ENCODE measurements around the gene GRHL1. TPM values are rescaled to one million over a fixed set of nuclear protein-coding genes. Genes with fewer than 3 reads are reported as not detected.

GRHL1 gene
- total and polyA plus RNA-seq, 7 experiments from 2014 or later: 0.19 to 1.3 (median 0.48) TPM; not detected in 1

DNA sequence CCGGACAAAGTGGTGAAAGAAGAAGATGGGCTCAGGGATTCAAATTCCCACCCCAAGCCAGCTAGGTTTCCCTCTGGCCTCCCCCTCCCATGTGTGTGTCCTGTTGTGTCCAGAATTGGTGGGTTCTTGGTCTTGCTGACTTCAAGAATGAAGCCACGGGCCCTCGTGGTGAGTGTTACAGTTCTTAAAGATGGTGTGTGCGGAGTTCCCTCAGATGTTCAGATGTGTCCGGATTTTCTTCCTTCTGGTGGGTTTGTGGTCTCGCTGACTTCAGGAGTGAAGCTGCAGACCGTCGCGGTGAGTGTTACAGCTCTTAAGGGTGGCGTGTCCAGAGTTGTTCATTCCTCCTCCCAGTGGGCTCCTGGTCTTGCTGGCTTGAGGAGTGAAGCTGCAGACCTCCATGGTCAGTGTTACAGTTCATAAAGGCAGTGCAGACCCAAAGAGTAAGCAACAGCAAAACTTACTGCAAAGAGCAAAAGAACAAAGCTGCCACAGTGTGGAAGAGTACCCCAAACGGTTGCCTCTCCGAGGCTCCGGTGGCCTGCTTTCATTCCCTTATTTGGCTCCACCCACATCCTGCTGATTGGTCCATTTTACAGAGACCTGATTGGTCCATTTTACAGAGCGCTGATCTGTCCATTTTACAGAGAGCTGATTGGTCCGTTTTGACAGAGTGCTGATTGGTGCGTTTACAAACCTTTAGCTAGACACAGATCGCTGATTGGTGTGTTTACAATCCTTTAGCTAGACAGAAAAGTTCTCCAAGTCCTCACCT is 54.2 kb downstream of the GRHL1 start:
- H3K36me3 ChIP-seq (ENCODE audit: control insufficient read depth in 2 of 3, insufficient read depth in 3 of 3, low read length in 3 of 3): no peaks in the 10 kb centered on the region
- no peak overlapping the region for H3K4me3 ChIP-seq (ENCODE audit: low read length)
- Mint-ChIP-seq H3K27ac (no peak overlapping the region), H3K4me1 (peaks cover 0 to 4% (median 0%) of the 10 kb centered on the region in 7 donors), H3K4me3 (no peak overlapping the region), H3K36me3 (no peaks in the 10 kb centered on the region), H3K9me3 (no peaks in the 10 kb centered on the region), H3K27me3 (peaks cover 7 to 27% (median 11%) of the 10 kb centered on the region in 5 donors)
- CTCF ChIA-PET: interaction anchor here (0.8 to 0.9 kb wide), 2 partner anchors 21 to 40 kb away, joined by 3 read pairs; no protein-coding TSS in a partner anchor
- ATAC-seq: no peak
- no peaks in the 10 kb centered on the region for H3K27me3 ChIP-seq (ENCODE audit: control insufficient read depth in 2 of 2, insufficient read depth in 2 of 2, low read length in 2 of 2)
- intact Hi-C loops (cut with micrococcal nuclease): no loop called here
- H3K27ac ChIP-seq (ENCODE audit: low read depth, low read length): no peak overlapping the region
- POLR2A ChIA-PET: no interaction called here
- DNase-seq: no peak
- no peaks in the 10 kb centered on the region for H3K9me3 ChIP-seq (ENCODE audit: control insufficient read depth in 2 of 3, low read length in 3 of 3)
- H3K4me1 ChIP-seq (ENCODE audit: control insufficient read depth in 2 of 2, insufficient read depth in 2 of 2, low read length in 2 of 2): no peaks in the 10 kb centered on the region

DNA sequence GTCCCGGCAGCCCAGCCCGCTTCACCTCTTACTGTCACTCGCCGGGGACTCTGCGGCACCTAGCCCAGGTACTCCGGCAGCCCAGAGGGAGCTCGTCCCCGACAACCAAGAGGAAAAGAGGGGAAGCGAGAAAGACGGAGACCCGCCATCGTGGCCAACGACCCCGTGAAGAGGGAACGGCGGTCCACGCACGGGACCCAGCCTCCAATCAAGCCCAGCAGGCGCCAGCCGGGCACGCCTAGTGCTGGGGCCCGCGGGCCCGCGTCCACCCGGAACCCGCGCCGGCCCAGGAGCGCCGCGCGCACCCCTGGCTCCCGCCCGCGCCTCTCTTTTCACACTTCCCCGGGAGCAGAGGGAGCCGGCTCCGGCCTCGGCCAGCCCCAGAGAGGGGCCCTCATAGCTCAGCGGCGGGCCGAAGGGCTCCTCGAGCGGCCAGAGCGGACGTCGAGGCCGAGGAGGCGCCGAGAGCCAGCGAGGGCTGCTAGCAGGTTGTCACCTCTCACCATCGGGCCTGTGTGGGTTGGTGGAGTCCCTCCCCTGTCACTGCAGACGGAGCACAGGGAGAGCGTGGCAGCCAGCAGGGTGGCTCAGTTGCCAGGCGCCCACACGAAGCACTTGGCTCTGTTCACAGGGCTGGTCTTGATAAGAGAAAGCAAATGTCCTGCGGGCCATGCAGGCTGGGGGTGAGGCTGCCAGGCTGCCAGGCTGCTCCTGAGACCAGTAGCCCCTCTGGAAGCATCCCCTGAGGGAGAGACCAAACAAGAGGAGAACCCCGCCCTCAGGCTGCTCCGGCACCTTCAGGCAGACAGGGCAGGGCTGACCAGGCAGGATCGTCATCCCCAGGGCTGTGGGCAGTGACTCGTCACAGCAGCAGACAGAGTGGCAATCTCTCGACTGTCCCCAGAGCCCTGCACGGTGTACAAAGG is 55.0 kb downstream of the GRHL1 start:
- ATAC-seq: peak; percentile 41
- POLR2A ChIA-PET: no interaction called here
- intact Hi-C loops (cut with micrococcal nuclease): no loop called here

DNA sequence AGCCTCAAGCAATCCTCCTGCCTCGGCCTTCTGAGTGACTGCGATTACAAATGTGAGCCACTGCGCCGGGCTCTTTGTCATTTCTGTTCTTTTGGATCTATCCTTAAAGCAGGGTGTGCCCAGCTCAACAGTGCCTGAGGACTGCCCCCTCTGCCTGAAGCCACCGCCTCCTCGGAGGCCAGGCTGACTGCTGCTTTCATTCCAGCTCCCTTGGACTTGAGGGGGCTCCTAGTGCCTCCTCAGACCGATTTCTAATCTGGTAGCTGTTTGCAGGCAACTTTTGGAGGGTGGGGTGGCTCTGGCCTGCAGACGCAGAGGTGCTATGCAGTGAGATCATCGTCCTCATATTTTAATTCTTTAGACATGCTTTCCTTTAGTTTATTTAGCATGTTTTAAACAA is 55.9 kb downstream of the GRHL1 start:
- no peak for ATAC-seq
- no peak for DNase-seq
- Mint-ChIP-seq H3K27me3 (peaks cover 5 to 27% (median 11%) of the 10 kb centered on the region in 5 donors), H3K36me3 (no peaks in the 10 kb centered on the region), H3K27ac (no peak overlapping the region), H3K9me3 (no peaks in the 10 kb centered on the region), H3K4me3 (no peak overlapping the region), H3K4me1 (peaks cover 0 to 1% (median 0%) of the 10 kb centered on the region in 7 donors)
- Histone ChIP-seq H3K4me1 (ENCODE audit: control insufficient read depth in 2 of 2, insufficient read depth in 2 of 2, low read length in 2 of 2) (no peaks in the 10 kb centered on the region), H3K27me3 (ENCODE audit: control insufficient read depth in 2 of 2, insufficient read depth in 2 of 2, low read length in 2 of 2) (no peaks in the 10 kb centered on the region), H3K27ac (ENCODE audit: low read depth, low read length) (no peak overlapping the region), H3K4me3 (ENCODE audit: low read length) (no peak overlapping the region), H3K36me3 (ENCODE audit: control insufficient read depth in 2 of 3, insufficient read depth in 3 of 3, low read length in 3 of 3) (no peaks in the 10 kb centered on the region), H3K9me3 (ENCODE audit: control insufficient read depth in 2 of 3, low read length in 3 of 3) (no peaks in the 10 kb centered on the region)
- intact Hi-C loops (cut with micrococcal nuclease): no loop called here
- ChIA-PET POLR2A (no interaction called here), CTCF (interaction anchor here (0.6 kb wide), 1 partner anchor 17 kb away, joined by 3 read pairs; no protein-coding TSS in a partner anchor)

More for the DNA sequence above, 55.0 kb downstream of the GRHL1 start:
- no peaks in the 10 kb centered on the region for H3K36me3 ChIP-seq (ENCODE audit: control insufficient read depth in 2 of 3, insufficient read depth in 3 of 3, low read length in 3 of 3)
- H3K27me3 Mint-ChIP-seq: peaks cover 5 to 27% (median 11%) of the 10 kb centered on the region in 5 donors
- CTCF ChIA-PET: interaction anchor here (0.6 to 0.9 kb wide), 3 partner anchors 22 to 1600 kb away, joined by 3 read pairs; no protein-coding TSS in a partner anchor
- H3K27ac ChIP-seq (ENCODE audit: low read depth, low read length): no peak overlapping the region
- peak overlapping the region in 1 of 10 donors; percentile 25 for H3K4me3 Mint-ChIP-seq
- H3K27me3 ChIP-seq (ENCODE audit: control insufficient read depth in 2 of 2, insufficient read depth in 2 of 2, low read length in 2 of 2): no peaks in the 10 kb centered on the region
- H3K27ac Mint-ChIP-seq: no peak overlapping the region
- DNase-seq: no peak
- no peak overlapping the region for H3K4me3 ChIP-seq (ENCODE audit: low read length)
- no peaks in the 10 kb centered on the region for H3K9me3 ChIP-seq (ENCODE audit: control insufficient read depth in 2 of 3, low read length in 3 of 3)
- H3K4me1 Mint-ChIP-seq: peaks cover 0 to 4% (median 0%) of the 10 kb centered on the region in 7 donors
- H3K36me3 Mint-ChIP-seq: no peaks in the 10 kb centered on the region
- H3K4me1 ChIP-seq (ENCODE audit: control insufficient read depth in 2 of 2, insufficient read depth in 2 of 2, low read length in 2 of 2): no peaks in the 10 kb centered on the region
- H3K9me3 Mint-ChIP-seq: no peaks in the 10 kb centered on the region

DNA sequence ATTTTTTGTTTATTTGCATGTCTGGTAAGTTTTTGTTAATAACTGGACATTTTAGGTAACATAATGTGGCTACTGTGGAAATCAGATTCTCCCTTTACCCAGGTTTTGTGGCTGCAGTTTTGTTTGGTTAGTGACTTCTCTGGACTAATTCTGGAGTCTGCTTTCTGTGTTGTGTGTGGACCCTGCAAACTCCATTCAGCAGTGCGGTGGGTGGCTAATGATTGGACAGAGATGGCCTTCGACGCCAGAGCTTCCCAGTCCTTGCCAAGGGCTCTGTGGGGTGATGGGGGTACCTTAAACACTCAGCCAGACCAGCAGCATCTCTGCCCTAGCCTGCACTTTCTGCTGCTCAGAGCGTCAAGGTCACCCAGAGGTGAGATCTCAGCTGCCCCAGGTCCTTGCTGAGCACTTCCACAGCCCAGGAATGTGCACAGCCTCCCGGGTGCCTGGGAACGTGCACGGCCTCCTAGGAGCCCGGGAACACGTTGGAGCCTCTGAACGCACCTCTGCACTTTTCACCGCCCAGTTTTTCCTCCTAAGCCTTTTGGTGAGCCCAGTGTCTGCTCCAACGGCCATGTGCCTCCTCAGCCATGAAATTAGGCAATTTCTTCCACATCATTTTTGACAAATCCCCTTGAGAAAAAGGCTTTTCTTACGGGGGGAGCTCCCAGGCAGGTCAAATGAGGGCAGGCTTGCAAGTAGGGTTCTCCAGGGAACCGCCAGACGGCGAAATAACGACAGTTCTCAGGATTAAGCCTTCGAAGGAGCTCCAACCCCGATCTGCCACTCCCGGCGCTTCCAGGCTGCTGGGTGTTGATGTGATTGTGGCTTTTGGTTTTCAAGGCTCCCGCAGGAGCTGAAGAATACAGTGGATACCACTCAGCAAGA is 56.7 kb downstream of the GRHL1 start:
- Histone ChIP-seq H3K36me3 (ENCODE audit: control insufficient read depth in 2 of 3, insufficient read depth in 3 of 3, low read length in 3 of 3) (no peaks in the 10 kb centered on the region), H3K27ac (ENCODE audit: low read depth, low read length) (no peak overlapping the region), H3K9me3 (ENCODE audit: control insufficient read depth in 2 of 3, low read length in 3 of 3) (no peaks in the 10 kb centered on the region), H3K27me3 (ENCODE audit: control insufficient read depth in 2 of 2, insufficient read depth in 2 of 2, low read length in 2 of 2) (no peaks in the 10 kb centered on the region), H3K4me1 (ENCODE audit: control insufficient read depth in 2 of 2, insufficient read depth in 2 of 2, low read length in 2 of 2) (no peaks in the 10 kb centered on the region), H3K4me3 (ENCODE audit: low read length) (no peak overlapping the region)
- ATAC-seq (no peak), DNase-seq (no peak)
- intact Hi-C loops (cut with micrococcal nuclease): no loop called here
- Mint-ChIP-seq H3K4me1 (peaks cover 0 to 1% (median 0%) of the 10 kb centered on the region in 7 donors), H3K27ac (no peak overlapping the region), H3K4me3 (no peak overlapping the region), H3K9me3 (no peaks in the 10 kb centered on the region), H3K27me3 (peaks cover 5 to 27% (median 11%) of the 10 kb centered on the region in 5 donors), H3K36me3 (no peaks in the 10 kb centered on the region)
- ChIA-PET CTCF (interaction anchor here (0.6 kb wide), 2 partner anchors 18 to 164 kb away, joined by 3 read pairs; no protein-coding TSS in a partner anchor), POLR2A (no interaction called here)

DNA sequence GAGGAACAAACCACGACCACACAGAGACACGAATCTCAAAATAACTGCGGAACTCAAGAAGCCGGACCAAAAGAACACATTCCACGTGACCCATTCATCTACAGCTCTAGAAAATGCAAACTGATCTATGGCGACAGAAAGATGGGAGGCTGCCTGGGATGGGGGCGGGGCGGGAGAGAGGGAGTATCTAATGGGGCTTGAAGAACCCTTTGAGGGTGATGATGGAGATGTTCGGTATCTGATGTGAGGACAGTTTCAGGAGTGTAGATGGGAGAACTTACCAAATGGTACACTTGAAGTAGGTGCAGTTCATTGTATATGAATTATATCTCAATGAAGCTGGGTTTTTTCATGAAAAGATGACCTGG is 57.3 kb downstream of the GRHL1 start:
- Mint-ChIP-seq H3K36me3 (no peaks in the 10 kb centered on the region), H3K4me3 (peak overlapping the region in 1 of 10 donors; percentile 23), H3K9me3 (no peaks in the 10 kb centered on the region), H3K27ac (no peak overlapping the region), H3K4me1 (peaks cover 0 to 1% (median 0%) of the 10 kb centered on the region in 7 donors), H3K27me3 (peaks cover 5 to 27% (median 11%) of the 10 kb centered on the region in 5 donors)
- Histone ChIP-seq H3K9me3 (ENCODE audit: control insufficient read depth in 2 of 3, low read length in 3 of 3) (no peaks in the 10 kb centered on the region), H3K27me3 (ENCODE audit: control insufficient read depth in 2 of 2, insufficient read depth in 2 of 2, low read length in 2 of 2) (no peaks in the 10 kb centered on the region), H3K4me3 (ENCODE audit: low read length) (no peak overlapping the region), H3K36me3 (ENCODE audit: control insufficient read depth in 2 of 3, insufficient read depth in 3 of 3, low read length in 3 of 3) (no peaks in the 10 kb centered on the region), H3K27ac (ENCODE audit: low read depth, low read length) (no peak overlapping the region), H3K4me1 (ENCODE audit: control insufficient read depth in 2 of 2, insufficient read depth in 2 of 2, low read length in 2 of 2) (no peaks in the 10 kb centered on the region)
- ChIA-PET CTCF (interaction anchor here (0.6 kb wide), 1 partner anchor 164 kb away, joined by 3 read pairs; no protein-coding TSS in a partner anchor), POLR2A (no interaction called here)
- no peak for DNase-seq
- intact Hi-C loops (cut with micrococcal nuclease): no loop called here
- ATAC-seq: no peak

DNA sequence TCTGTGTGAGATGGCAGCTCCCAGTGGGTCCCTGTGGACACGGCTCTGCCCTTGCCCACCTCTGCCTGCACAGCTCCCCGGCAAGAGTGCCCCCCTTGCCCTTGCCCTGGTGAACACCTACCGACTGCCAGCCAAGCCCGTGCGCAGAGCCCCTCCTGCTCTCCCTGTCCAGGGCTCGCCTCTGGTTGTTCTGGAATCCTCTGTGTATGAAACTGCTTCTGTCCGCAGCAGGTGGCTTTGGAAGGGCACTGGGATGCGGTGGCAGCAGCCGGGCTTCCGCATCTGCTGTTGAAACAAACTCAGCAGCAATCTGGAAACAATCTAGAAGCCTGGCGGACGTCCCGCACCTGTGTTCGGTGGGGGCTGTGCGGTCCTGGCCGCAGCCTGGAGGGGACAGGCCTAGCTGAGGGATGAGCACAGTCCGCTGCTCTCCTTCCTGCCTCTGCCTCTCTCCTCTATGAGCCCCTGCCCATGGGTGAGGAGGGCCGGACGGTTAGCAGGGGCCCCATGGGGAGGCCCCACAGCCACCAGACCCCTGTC is 57.8 kb downstream of the GRHL1 start:
- POLR2A ChIA-PET: no interaction called here
- no peak overlapping the region for H3K27ac Mint-ChIP-seq
- H3K9me3 ChIP-seq (ENCODE audit: control insufficient read depth in 2 of 3, low read length in 3 of 3): no peaks in the 10 kb centered on the region
- H3K27ac ChIP-seq (ENCODE audit: low read depth, low read length): no peak overlapping the region
- H3K27me3 Mint-ChIP-seq: peaks cover 5 to 27% (median 11%) of the 10 kb centered on the region in 5 donors
- no peaks in the 10 kb centered on the region for H3K36me3 ChIP-seq (ENCODE audit: control insufficient read depth in 2 of 3, insufficient read depth in 3 of 3, low read length in 3 of 3)
- no peaks in the 10 kb centered on the region for H3K27me3 ChIP-seq (ENCODE audit: control insufficient read depth in 2 of 2, insufficient read depth in 2 of 2, low read length in 2 of 2)
- CTCF ChIA-PET: no interaction called here
- H3K4me1 Mint-ChIP-seq: peaks cover 0 to 1% (median 0%) of the 10 kb centered on the region in 7 donors
- no peaks in the 10 kb centered on the region for H3K4me1 ChIP-seq (ENCODE audit: control insufficient read depth in 2 of 2, insufficient read depth in 2 of 2, low read length in 2 of 2)
- H3K9me3 Mint-ChIP-seq: no peaks in the 10 kb centered on the region
- intact Hi-C loops (cut with micrococcal nuclease): no loop called here
- ATAC-seq: no peak
- no peak for DNase-seq
- no peaks in the 10 kb centered on the region for H3K36me3 Mint-ChIP-seq
- no peak overlapping the region for H3K4me3 ChIP-seq (ENCODE audit: low read length)
- no peak overlapping the region for H3K4me3 Mint-ChIP-seq

Measured in naive thymus-derived CD4-positive, alpha-beta T cell (primary cell).